Upper lobe of left lung (tissue), 6 donors: ENCODE results near the gene CAPN9. TPM values are rescaled to one million over a fixed set of nuclear protein-coding genes. Genes with fewer than 3 reads are reported as not detected.

ENCODE experiments used
- ATAC-seq, 2 donors: fragments of 200-7000 bp; cut with Tn5 transposase; one replicate each; pipeline ENCODE4 v1.9.1; 2022; ENCODE audit warnings: mild to moderate bottlenecking in 2 of 2, moderate library complexity in 2 of 2; ENCODE audit not compliant: low FRiP score in 2 of 2
- DNase-seq, 2 donors: peaks; one replicate each; pipeline ENCODE4 v3.0.0-alpha.2; 2019 to 2020
- H3K27ac ChIP-seq, 4 donors: fragments of 200-600 bp; sonication (generic); one replicate each; pipeline ENCODE4 v1.5.1; 2016 to 2019
- H3K27me3 ChIP-seq, 4 donors: fragments of 200-600 bp; sonication (generic); one replicate each; pipeline ENCODE4 v1.5.1; 2017 to 2019
- H3K36me3 ChIP-seq, 4 donors: fragments of 200-600 bp; sonication (generic); one replicate each; pipeline ENCODE4 v1.5.1; 2016 to 2019
- H3K4me1 ChIP-seq, 4 donors: fragments of 200-600 bp; sonication (generic); one replicate each; pipeline ENCODE4 v1.5.1; 2018 to 2019
- H3K4me3 ChIP-seq, 4 donors: fragments of 200-600 bp; sonication (generic); one replicate each; pipeline ENCODE4 v1.5.1; 2017 to 2019; ENCODE audit warnings: mild to moderate bottlenecking in 2 of 4, moderate library complexity in 1 of 4
- H3K9me3 ChIP-seq, 4 donors: fragments of 200-600 bp; sonication (generic); one replicate each; pipeline ENCODE4 v1.5.1; 2018 to 2019
- EP300 ChIP-seq, 4 donors: sonication (generic); formaldehyde crosslinking; IDR thresholded peaks; one replicate each; pipeline ENCODE4 v1.5.1; 2017; ENCODE audit warnings: antibody characterized with exemption in 4 of 4, control low read depth in 2 of 4
- POLR2A ChIP-seq, 4 donors: fragments of 450-650 bp; IDR thresholded peaks; one replicate each; pipeline ENCODE4 v1.5.1; 2016 to 2017; ENCODE audit warnings: antibody characterized with exemption in 4 of 4, mild to moderate bottlenecking in 2 of 4
- POLR2AphosphoS5 ChIP-seq, 2 donors: sonication (generic); formaldehyde crosslinking; IDR thresholded peaks; one replicate each; pipeline ENCODE4 v1.5.1; 2017; ENCODE audit warnings: antibody characterized with exemption in 2 of 2
- WGBS, 2 donors: methylation state at CpG; one replicate each; pipeline ENCODE4 v1.1.5; 2017 to 2018; 5-methylcytosine and 5-hydroxymethylcytosine counted together
- total RNA-seq, 6 donors: library from RNA; depleted of rRNA in 4 of 6; stranded (reverse); fragments of >200 nt in 4 of 6; gene quantifications; one replicate each; pipeline versions ENCODE4 v1.1.0 to v1.2.1, GENCODE V29; 2016 to 2021
- TF ChIP-seq, protein P1 (sequence below), 6 experiments: fragments of 450-650 bp in 4 of 6; fragments of 200-600 bp in 2 of 6; sonication (generic) in 2 of 6; IDR thresholded peaks; one replicate each; pipeline ENCODE4 v1.5.1; 2016 to 2019; ENCODE audit warnings: antibody characterized with exemption in 6 of 6
- donor health status: DM: no; HTN: no; CAD: no; lungs with moderate emphysema.
- donor health status: DM: no; HTN: yes; CAD: no; lungs with severe emphysema.

Gene CAPN9
- total RNA-seq, 6 donors from 2014 or later: 8.0 to 29.0 (median 19.6) TPM

DNA sequence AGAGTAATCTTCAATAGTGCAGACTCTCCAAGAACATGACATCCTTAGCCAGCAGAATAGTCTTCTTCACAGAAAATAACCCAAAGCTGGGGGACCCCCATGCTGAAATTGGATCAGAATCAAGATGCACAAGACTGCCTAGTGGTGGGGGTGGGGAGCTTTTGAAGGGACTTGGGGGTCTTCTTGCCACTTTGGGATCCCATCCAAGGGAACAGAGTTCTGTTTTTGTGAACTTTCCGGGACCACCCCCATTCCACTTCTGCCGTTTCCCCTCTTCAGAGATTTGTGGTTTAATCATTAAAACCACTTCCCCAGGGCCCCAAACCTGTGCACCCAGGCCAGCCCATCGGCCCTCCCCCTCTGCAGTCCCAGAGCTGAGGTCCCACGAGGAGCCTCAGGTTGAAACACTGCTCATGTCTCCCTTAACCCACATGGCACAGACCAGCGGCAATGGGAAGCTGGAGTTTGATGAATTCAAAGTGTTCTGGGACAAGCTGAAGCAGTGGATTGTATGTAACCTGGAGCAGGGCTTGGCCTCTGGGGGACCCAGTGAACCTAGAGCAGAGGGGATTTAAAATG is 44.9 kb downstream of the CAPN9 start:
- WGBS, 2 donors: 44 to 49% methylated on average over 5 of the region's 5 CpGs
- TF ChIP-seq POLR2A (IDR thresholded peaks at IDR 0.05): no peak
- no peak for TF ChIP-seq POLR2AphosphoS5 (IDR thresholded peaks at IDR 0.05)
- TF ChIP-seq, protein P1, sequence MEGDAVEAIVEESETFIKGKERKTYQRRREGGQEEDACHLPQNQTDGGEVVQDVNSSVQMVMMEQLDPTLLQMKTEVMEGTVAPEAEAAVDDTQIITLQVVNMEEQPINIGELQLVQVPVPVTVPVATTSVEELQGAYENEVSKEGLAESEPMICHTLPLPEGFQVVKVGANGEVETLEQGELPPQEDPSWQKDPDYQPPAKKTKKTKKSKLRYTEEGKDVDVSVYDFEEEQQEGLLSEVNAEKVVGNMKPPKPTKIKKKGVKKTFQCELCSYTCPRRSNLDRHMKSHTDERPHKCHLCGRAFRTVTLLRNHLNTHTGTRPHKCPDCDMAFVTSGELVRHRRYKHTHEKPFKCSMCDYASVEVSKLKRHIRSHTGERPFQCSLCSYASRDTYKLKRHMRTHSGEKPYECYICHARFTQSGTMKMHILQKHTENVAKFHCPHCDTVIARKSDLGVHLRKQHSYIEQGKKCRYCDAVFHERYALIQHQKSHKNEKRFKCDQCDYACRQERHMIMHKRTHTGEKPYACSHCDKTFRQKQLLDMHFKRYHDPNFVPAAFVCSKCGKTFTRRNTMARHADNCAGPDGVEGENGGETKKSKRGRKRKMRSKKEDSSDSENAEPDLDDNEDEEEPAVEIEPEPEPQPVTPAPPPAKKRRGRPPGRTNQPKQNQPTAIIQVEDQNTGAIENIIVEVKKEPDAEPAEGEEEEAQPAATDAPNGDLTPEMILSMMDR (IDR thresholded peaks at IDR 0.05): no peak
- ATAC-seq (no peak), DNase-seq (no peak)
- H3K27ac ChIP-seq: no peak overlapping the region
- H3K36me3 ChIP-seq: no peaks in the 10 kb centered on the region
- no peaks in the 10 kb centered on the region for H3K4me1 ChIP-seq
- no peaks in the 10 kb centered on the region for H3K27me3 ChIP-seq
- H3K4me3 ChIP-seq: no peak overlapping the region
- no peaks in the 10 kb centered on the region for H3K9me3 ChIP-seq

- 83 to 90% methylated on average over 12 to 13 of the region's 13 CpGs for WGBS, 2 donors
- ATAC-seq (no peak), DNase-seq (no peak)
- Histone ChIP-seq H3K4me1 (no peaks in the 10 kb centered on the region), H3K36me3 (no peaks in the 10 kb centered on the region), H3K27me3 (no peaks in the 10 kb centered on the region), H3K9me3 (no peaks in the 10 kb centered on the region), H3K27ac (no peak overlapping the region), H3K4me3 (no peak overlapping the region)
- TF ChIP-seq EP300 (IDR thresholded peaks at IDR 0.05): no peak
- no peak for TF ChIP-seq POLR2AphosphoS5 (IDR thresholded peaks at IDR 0.05)
Measured at GRCh38 chr1:230792691-230793462, 45.7 kb downstream of the CAPN9 start.

GRCh38 chr1:230793463-230793745 is 46.2 kb downstream of the CAPN9 start:
- no peaks in the 10 kb centered on the region for H3K27me3 ChIP-seq
- H3K36me3 ChIP-seq: no peaks in the 10 kb centered on the region
- ATAC-seq (no peak), DNase-seq (peak in 1 of 2 donors; percentile 37)
- H3K4me3 ChIP-seq: no peak overlapping the region
- H3K9me3 ChIP-seq: no peaks in the 10 kb centered on the region
- WGBS, 2 donors: 89 to 93% methylated on average over 9 of the region's 9 CpGs
- no peak overlapping the region for H3K27ac ChIP-seq
- no peak for TF ChIP-seq EP300 (IDR thresholded peaks at IDR 0.05)
- TF ChIP-seq, protein P1 (IDR thresholded peaks at IDR 0.05): no peak
- TF ChIP-seq POLR2A (IDR thresholded peaks at IDR 0.05): no peak
- TF ChIP-seq POLR2AphosphoS5 (IDR thresholded peaks at IDR 0.05): no peak
- H3K4me1 ChIP-seq: no peaks in the 10 kb centered on the region

- Histone ChIP-seq H3K4me3 (no peak overlapping the region), H3K36me3 (no peaks in the 10 kb centered on the region), H3K9me3 (no peaks in the 10 kb centered on the region), H3K27me3 (no peaks in the 10 kb centered on the region), H3K4me1 (no peaks in the 10 kb centered on the region), H3K27ac (no peak overlapping the region)
- TF ChIP-seq EP300 (IDR thresholded peaks at IDR 0.05) (no peak), POLR2AphosphoS5 (IDR thresholded peaks at IDR 0.05) (no peak), POLR2A (IDR thresholded peaks at IDR 0.05) (no peak)
- ATAC-seq (no peak), DNase-seq (no peak)
- WGBS, 2 donors: 50 to 62% methylated on average over 5 of the region's 5 CpGs
Measured at GRCh38 chr1:230794431-230794830, 47.2 kb downstream of the CAPN9 start.

GRCh38 chr1:230794871-230795605 is 47.9 kb downstream of the CAPN9 start:
- Histone ChIP-seq H3K36me3 (no peaks in the 10 kb centered on the region), H3K27me3 (no peaks in the 10 kb centered on the region), H3K4me1 (no peaks in the 10 kb centered on the region), H3K9me3 (no peaks in the 10 kb centered on the region), H3K4me3 (no peak overlapping the region), H3K27ac (no peak overlapping the region)
- 84 to 87% methylated on average over 8 to 19 of the region's 19 CpGs for WGBS, 2 donors
- TF ChIP-seq POLR2AphosphoS5 (IDR thresholded peaks at IDR 0.05) (no peak), EP300 (IDR thresholded peaks at IDR 0.05) (no peak), POLR2A (IDR thresholded peaks at IDR 0.05) (no peak)
- TF ChIP-seq, protein P1 (IDR thresholded peaks at IDR 0.05): no peak
- DNase-seq: no peak
- ATAC-seq: no peak
